ENCODE measurements around the gene GYG1.

The GYG1 gene

GRCh38 chr3:148991219-148992026, at the start of gene GYG1:
Gene GYG1, plus strand, starts transcription at chr3:148991540. Its CDS starts 101 bp downstream, at chr3:148991641.
- DNase-seq (ENCODE audit: low read depth in 1 of 2, low spot score in 1 of 2): peak; percentile 63 to 71

GRCh38 chr3:148943506-148944205, 47.7 kb upstream of the GYG1 start:
- peak in 1 of 2 donors; percentile 32 for DNase-seq (ENCODE audit: low read depth in 1 of 2, low spot score in 1 of 2)

- no peak for DNase-seq (ENCODE audit: low read depth in 1 of 2, low spot score in 1 of 2)
Measured at GRCh38 chr3:148945116-148945515, 46.2 kb upstream of the GYG1 start.

- DNase-seq (ENCODE audit: low read depth in 1 of 2, low spot score in 1 of 2): no peak
Measured at GRCh38 chr3:148948913-148949657, 42.3 kb upstream of the GYG1 start.

GRCh38 chr3:148950806-148951205, 40.5 kb upstream of the GYG1 start:
- DNase-seq (ENCODE audit: low read depth in 1 of 2, low spot score in 1 of 2): no peak

- DNase-seq (ENCODE audit: low read depth in 1 of 2, low spot score in 1 of 2): no peak
Measured at GRCh38 chr3:148951599-148952361, 39.6 kb upstream of the GYG1 start.

- no peak for DNase-seq (ENCODE audit: low read depth in 1 of 2, low spot score in 1 of 2)
Measured at GRCh38 chr3:148953094-148953493, 38.2 kb upstream of the GYG1 start.

GRCh38 chr3:148954981-148955380, 36.4 kb upstream of the GYG1 start:
- DNase-seq (ENCODE audit: low read depth in 1 of 2, low spot score in 1 of 2): no peak

- DNase-seq (ENCODE audit: low read depth in 1 of 2, low spot score in 1 of 2): peak in 1 of 2 donors; percentile 4
Measured at GRCh38 chr3:148955544-148956346, 35.6 kb upstream of the GYG1 start.

- no peak for DNase-seq (ENCODE audit: low read depth in 1 of 2, low spot score in 1 of 2)
Measured at GRCh38 chr3:148957586-148957985, 33.8 kb upstream of the GYG1 start.

- DNase-seq (ENCODE audit: low read depth in 1 of 2, low spot score in 1 of 2): no peak
Measured at GRCh38 chr3:148958696-148959095, 32.6 kb upstream of the GYG1 start.

GRCh38 chr3:148962513-148962912, 28.8 kb upstream of the GYG1 start:
- no peak for DNase-seq (ENCODE audit: low read depth in 1 of 2, low spot score in 1 of 2)

GRCh38 chr3:148964809-148965208, 26.5 kb upstream of the GYG1 start:
- no peak for DNase-seq (ENCODE audit: low read depth in 1 of 2, low spot score in 1 of 2)

- DNase-seq (ENCODE audit: low read depth in 1 of 2, low spot score in 1 of 2): no peak
Measured at GRCh38 chr3:148968321-148968720, 23.0 kb upstream of the GYG1 start.

GRCh38 chr3:148970271-148970670, 21.1 kb upstream of the GYG1 start:
- DNase-seq (ENCODE audit: low read depth in 1 of 2, low spot score in 1 of 2): no peak

- no peak for DNase-seq (ENCODE audit: low read depth in 1 of 2, low spot score in 1 of 2)
Measured at GRCh38 chr3:148971401-148972163, 19.8 kb upstream of the GYG1 start.

- DNase-seq (ENCODE audit: low read depth in 1 of 2, low spot score in 1 of 2): no peak
Measured at GRCh38 chr3:148974726-148975125, 16.6 kb upstream of the GYG1 start.

- DNase-seq (ENCODE audit: low read depth in 1 of 2, low spot score in 1 of 2): no peak
Measured at GRCh38 chr3:148975248-148975647, 16.1 kb upstream of the GYG1 start.

GRCh38 chr3:148975696-148976095, 15.6 kb upstream of the GYG1 start:
- no peak for DNase-seq (ENCODE audit: low read depth in 1 of 2, low spot score in 1 of 2)

All from activated CD4-positive, alpha-beta T cell treated with anti-CD3 and anti-CD28 coated beads, Interleukin-2, amount 50 U/mL, for 24 hours (primary cell).